ENCODE measurements around the gene CTTN. TPM values are rescaled to one million over a fixed set of nuclear protein-coding genes. Genes with fewer than 3 reads are reported as not detected.

CTTN gene
- total and polyA plus RNA-seq, 9 of the 15 experiments (the other 6 are each of a cell fraction or from before 2014, with no cell fraction given): 9.9 to 158 (median 99.7) TPM

DNA sequence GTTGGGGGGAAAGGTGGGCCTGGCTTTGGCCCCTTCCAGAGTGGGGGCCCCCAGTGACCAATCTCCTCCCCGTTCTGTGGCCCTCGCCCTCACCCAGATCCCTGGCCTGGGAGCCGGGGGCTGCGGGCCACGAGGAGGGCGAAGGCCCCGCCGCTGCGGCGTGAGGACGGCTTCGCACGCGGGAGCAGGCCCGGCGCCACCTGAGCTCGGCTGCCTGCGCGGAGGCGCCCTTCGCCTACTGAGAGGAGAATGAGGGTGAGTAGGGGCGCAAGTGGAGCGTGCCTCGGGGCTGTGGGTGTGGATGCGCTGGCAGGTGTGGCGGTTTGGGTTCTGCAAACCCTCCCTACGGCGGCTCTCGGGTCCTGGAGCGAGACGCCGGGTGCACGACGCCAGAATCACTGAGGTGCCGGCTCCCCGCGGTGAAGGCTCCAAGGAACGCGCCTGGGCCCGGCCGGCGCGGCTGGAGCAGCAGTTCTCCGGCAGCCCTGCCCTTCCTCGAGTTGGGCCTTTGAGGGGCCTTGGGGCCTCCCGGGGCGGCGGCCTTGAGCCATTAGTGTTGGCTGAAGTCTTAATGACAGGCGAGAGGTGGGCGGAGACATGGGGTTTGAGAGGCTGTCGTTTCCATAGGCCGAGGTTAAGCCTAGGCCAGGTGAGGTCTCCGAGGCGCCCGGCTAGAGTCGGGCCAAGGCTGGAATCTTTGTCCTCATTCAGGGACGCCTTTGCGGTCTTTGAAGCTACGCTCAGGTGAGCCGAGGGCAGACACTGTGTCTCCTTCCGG is 65.3 kb downstream of the CTTN start (continued):
- no peak for TF ChIP-seq ZHX1 (conservative IDR thresholded peaks at IDR 0.05; ENCODE audit: low read length)
- TF ChIP-seq, protein P1, sequence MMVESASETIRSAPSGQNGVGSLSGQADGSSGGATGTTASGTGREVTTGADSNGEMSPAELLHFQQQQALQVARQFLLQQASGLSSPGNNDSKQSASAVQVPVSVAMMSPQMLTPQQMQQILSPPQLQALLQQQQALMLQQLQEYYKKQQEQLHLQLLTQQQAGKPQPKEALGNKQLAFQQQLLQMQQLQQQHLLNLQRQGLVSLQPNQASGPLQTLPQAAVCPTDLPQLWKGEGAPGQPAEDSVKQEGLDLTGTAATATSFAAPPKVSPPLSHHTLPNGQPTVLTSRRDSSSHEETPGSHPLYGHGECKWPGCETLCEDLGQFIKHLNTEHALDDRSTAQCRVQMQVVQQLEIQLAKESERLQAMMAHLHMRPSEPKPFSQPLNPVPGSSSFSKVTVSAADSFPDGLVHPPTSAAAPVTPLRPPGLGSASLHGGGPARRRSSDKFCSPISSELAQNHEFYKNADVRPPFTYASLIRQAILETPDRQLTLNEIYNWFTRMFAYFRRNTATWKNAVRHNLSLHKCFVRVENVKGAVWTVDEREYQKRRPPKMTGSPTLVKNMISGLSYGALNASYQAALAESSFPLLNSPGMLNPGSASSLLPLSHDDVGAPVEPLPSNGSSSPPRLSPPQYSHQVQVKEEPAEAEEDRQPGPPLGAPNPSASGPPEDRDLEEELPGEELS (CRISPR knock-in tag; IDR thresholded peaks at IDR 0.05; ENCODE audit: borderline replicate concordance): no peak
- TF ChIP-seq, protein P2, sequence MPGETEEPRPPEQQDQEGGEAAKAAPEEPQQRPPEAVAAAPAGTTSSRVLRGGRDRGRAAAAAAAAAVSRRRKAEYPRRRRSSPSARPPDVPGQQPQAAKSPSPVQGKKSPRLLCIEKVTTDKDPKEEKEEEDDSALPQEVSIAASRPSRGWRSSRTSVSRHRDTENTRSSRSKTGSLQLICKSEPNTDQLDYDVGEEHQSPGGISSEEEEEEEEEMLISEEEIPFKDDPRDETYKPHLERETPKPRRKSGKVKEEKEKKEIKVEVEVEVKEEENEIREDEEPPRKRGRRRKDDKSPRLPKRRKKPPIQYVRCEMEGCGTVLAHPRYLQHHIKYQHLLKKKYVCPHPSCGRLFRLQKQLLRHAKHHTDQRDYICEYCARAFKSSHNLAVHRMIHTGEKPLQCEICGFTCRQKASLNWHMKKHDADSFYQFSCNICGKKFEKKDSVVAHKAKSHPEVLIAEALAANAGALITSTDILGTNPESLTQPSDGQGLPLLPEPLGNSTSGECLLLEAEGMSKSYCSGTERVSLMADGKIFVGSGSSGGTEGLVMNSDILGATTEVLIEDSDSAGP (CRISPR knock-in tag; IDR thresholded peaks at IDR 0.05): no peak
- no peak for TF ChIP-seq SETDB1 (IDR thresholded peaks at IDR 0.05; ENCODE audit: low read length)
- TF ChIP-seq EWSR1 (IDR thresholded peaks at IDR 0.05; ENCODE audit: borderline replicate concordance, low read depth, partially characterized antibody): no peak
- TF ChIP-seq, protein P3, sequence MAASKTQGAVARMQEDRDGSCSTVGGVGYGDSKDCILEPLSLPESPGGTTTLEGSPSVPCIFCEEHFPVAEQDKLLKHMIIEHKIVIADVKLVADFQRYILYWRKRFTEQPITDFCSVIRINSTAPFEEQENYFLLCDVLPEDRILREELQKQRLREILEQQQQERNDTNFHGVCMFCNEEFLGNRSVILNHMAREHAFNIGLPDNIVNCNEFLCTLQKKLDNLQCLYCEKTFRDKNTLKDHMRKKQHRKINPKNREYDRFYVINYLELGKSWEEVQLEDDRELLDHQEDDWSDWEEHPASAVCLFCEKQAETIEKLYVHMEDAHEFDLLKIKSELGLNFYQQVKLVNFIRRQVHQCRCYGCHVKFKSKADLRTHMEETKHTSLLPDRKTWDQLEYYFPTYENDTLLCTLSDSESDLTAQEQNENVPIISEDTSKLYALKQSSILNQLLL (CRISPR knock-in tag; IDR thresholded peaks at IDR 0.05; ENCODE audit: borderline replicate concordance): no peak

All from K562 (cell line).